Hepatocyte (in vitro differentiated cells): ENCODE data around the gene C11orf42. TPM values are rescaled to one million over a fixed set of nuclear protein-coding genes. Genes with fewer than 3 reads are reported as not detected.
A peak's percentile ranks its signal among the peaks of the same experiment; 100 is the strongest.

Experiments
- DNase-seq: peaks from one replicate; pipeline ENCODE4 v3.0.0-alpha.2; 2016; ENCODE audit warnings: low spot score
- H2AFZ ChIP-seq: fragments of 200-600 bp; sonication (generic); 2 replicates; pipeline ENCODE4 v1.6.0; 2016; ENCODE audit warnings: antibody characterized with exemption, mild to moderate bottlenecking
- H3K27ac ChIP-seq: fragments of 200-600 bp; sonication (generic); 2 replicates; pipeline ENCODE4 v1.5.1; 2016; ENCODE audit warnings: mild to moderate bottlenecking
- H3K27me3 ChIP-seq: fragments of 200-600 bp; sonication (generic); 2 replicates; pipeline ENCODE4 v1.6.1; 2016
- H3K36me3 ChIP-seq: fragments of 200-600 bp; sonication (generic); replicated peaks from 2 replicates; pipeline ENCODE4 v1.5.1; 2016; ENCODE audit warnings: low read depth; ENCODE audit not compliant: insufficient read depth
- H3K4me1 ChIP-seq: fragments of 200-600 bp; sonication (generic); 2 replicates; pipeline ENCODE4 v1.5.1; 2016; ENCODE audit warnings: mild to moderate bottlenecking, moderate library complexity; ENCODE audit not compliant: insufficient read depth
- H3K4me2 ChIP-seq: fragments of 200-600 bp; sonication (generic); 2 replicates; pipeline ENCODE4 v1.6.0; 2016
- H3K4me3 ChIP-seq: fragments of 200-600 bp; sonication (generic); 2 replicates; pipeline ENCODE4 v1.5.1; 2016; ENCODE audit warnings: mild to moderate bottlenecking
- H3K79me2 ChIP-seq: fragments of 200-600 bp; sonication (generic); 2 replicates; pipeline ENCODE4 v1.6.0; 2017; ENCODE audit warnings: mild to moderate bottlenecking
- H3K9me2 ChIP-seq: fragments of 200-600 bp; sonication (generic); replicated peaks from 2 replicates; pipeline ENCODE4 v1.6.0; 2017; ENCODE audit warnings: mild to moderate bottlenecking; ENCODE audit not compliant: insufficient read depth
- H3K9me3 ChIP-seq: fragments of 200-600 bp; sonication (generic); 2 replicates; pipeline ENCODE4 v1.5.1; 2016; ENCODE audit warnings: low read depth, mild to moderate bottlenecking
- H4K20me1 ChIP-seq: fragments of 200-600 bp; sonication (generic); 2 replicates; pipeline ENCODE4 v1.6.0; 2016; ENCODE audit warnings: mild to moderate bottlenecking; ENCODE audit not compliant: insufficient read depth, poor library complexity, severe bottlenecking
- EZH2 ChIP-seq: fragments of 200-600 bp; sonication (generic); IDR thresholded peaks from 2 replicates; pipeline ENCODE4 v1.6.1; 2016; ENCODE audit warnings: antibody characterized with exemption, mild to moderate bottlenecking, borderline replicate concordance
- EZH2phosphoT487 ChIP-seq: fragments of 200-600 bp; sonication (generic); IDR thresholded peaks from one replicate; pipeline ENCODE4 v1.6.1; 2018; ENCODE audit warnings: antibody characterized with exemption, mild to moderate bottlenecking, low read depth, moderate library complexity; ENCODE audit not compliant: unreplicated experiment, severe bottlenecking
- WGBS: methylation state at CpG from one replicate; pipeline ENCODE4 v1.1.6; 2016; ENCODE audit warnings: low lambda C conversion rate; ENCODE audit errors: missing lambda C conversion rate; 5-methylcytosine and 5-hydroxymethylcytosine counted together
- polyA plus RNA-seq: library from polyadenylated mRNA; unstranded; fragments of >200 nt; fragmentation: Nextera tagmentation; extraction: Ambion mirVana; gene quantifications from 2 replicates; pipeline ENCODE4 v1.2.1, GENCODE V29; 2016
- total RNA-seq: library from RNA; depleted of rRNA; stranded (reverse); fragments of >200 nt; gene quantifications from 2 replicates; pipeline ENCODE4 v1.2.3, GENCODE V29; 2014
- TF ChIP-seq, protein P1 (sequence below): fragments of 200-600 bp; sonication (generic); IDR thresholded peaks from 2 replicates; pipeline ENCODE4 v1.5.1; 2016; ENCODE audit warnings: antibody characterized with exemption, mild to moderate bottlenecking; ENCODE audit not compliant: poor library complexity

Gene C11orf42
- total and polyA plus RNA-seq, 2 experiments from 2014 or later, result not detected

DNA sequence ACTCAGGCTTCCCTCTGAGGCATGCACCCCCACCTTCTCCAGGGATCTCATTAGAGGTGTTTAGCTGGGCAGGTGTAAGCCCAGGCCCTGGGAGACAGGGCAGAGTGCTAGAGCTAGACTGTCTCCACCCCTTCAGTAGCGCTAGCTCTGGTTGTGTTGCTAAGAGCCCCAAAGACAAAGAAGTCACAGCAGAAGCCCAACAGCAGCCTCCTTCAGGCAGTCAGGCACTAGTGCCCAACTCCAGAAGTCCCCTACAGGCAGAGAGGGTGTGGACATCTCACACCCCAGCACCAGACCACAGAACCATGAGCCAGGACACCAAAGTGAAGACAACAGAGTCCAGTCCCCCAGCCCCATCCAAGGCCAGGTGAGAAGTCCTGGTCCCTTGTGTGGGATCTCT, 33.5 kb downstream of the C11orf42 start, which contains the start of gene CNGA4:
Gene CNGA4, plus strand, starts transcription at position 188 of the 400 bp plus-strand sequence. Its CDS starts 118 bp downstream, at position 306.
- Histone ChIP-seq H3K9me2 (no peaks in the 10 kb centered on the region), H3K4me2 (no peak within 1 kb of the TSS), H3K27ac (peak within 1 kb of the TSS; percentile 43), H2AFZ (no peak within 1 kb of the TSS), H3K9me3 (no peaks in the 10 kb centered on the region), H3K4me3 (no peak within 1 kb of the TSS), H3K36me3 (no peaks in the 10 kb centered on the region), H4K20me1 (no peaks in the 10 kb centered on the region), H3K27me3 (no peaks in the 10 kb centered on the region), H3K79me2 (peaks cover 3% of the 10 kb centered on the region), H3K4me1 (no peaks in the 10 kb centered on the region)
- peak; percentile 34 for DNase-seq
- TF ChIP-seq, protein P1, sequence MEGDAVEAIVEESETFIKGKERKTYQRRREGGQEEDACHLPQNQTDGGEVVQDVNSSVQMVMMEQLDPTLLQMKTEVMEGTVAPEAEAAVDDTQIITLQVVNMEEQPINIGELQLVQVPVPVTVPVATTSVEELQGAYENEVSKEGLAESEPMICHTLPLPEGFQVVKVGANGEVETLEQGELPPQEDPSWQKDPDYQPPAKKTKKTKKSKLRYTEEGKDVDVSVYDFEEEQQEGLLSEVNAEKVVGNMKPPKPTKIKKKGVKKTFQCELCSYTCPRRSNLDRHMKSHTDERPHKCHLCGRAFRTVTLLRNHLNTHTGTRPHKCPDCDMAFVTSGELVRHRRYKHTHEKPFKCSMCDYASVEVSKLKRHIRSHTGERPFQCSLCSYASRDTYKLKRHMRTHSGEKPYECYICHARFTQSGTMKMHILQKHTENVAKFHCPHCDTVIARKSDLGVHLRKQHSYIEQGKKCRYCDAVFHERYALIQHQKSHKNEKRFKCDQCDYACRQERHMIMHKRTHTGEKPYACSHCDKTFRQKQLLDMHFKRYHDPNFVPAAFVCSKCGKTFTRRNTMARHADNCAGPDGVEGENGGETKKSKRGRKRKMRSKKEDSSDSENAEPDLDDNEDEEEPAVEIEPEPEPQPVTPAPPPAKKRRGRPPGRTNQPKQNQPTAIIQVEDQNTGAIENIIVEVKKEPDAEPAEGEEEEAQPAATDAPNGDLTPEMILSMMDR, result no peak
- TF ChIP-seq EZH2phosphoT487, result no peak
- no peak for TF ChIP-seq EZH2
- WGBS, result 54% methylated on average over 1 of the region's 1 CpG

DNA sequence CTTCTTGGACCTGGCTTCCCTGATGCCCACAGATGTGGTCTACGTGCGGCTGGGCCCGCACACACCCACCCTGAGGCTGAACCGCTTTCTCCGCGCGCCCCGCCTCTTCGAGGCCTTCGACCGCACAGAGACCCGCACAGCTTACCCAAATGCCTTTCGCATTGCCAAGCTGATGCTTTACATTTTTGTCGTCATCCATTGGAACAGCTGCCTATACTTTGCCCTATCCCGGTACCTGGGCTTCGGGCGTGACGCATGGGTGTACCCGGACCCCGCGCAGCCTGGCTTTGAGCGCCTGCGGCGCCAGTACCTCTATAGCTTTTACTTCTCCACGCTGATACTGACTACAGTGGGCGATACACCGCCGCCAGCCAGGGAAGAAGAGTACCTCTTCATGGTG, 34.8 kb downstream of the C11orf42 start:
- Histone ChIP-seq H4K20me1 (no peaks in the 10 kb centered on the region), H3K36me3 (no peaks in the 10 kb centered on the region), H3K9me2 (no peaks in the 10 kb centered on the region), H3K79me2 (no peaks in the 10 kb centered on the region), H3K4me3 (no peak overlapping the region), H3K4me2 (no peak overlapping the region), H3K4me1 (no peaks in the 10 kb centered on the region), H3K9me3 (no peaks in the 10 kb centered on the region), H3K27me3 (no peaks in the 10 kb centered on the region), H2AFZ (no peak overlapping the region), H3K27ac (no peak overlapping the region)
- 95% methylated on average over 28 of the region's 28 CpGs for WGBS
- TF ChIP-seq EZH2phosphoT487, result no peak
- TF ChIP-seq EZH2, result no peak
- TF ChIP-seq, protein P1, result no peak
- DNase-seq, result no peak

DNA sequence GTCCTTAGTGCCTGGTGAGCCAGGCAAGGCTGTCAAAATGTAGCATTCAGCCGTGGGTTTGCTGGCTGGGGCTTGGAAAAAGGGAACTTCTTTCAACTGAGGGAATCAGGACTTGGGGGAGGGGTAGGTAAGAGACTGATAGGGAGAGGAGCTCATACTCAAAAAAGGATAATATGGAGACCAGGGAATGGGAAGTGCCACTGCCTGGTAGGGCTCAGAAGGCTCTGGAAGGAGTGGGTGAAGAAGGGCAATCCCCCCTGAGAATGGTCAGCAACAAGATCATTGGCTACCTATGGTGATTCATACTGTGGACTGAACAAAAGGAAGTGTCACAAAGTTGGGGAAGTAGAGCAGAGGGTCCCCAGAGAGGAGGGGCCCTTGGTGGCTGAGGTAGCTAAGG, 35.4 kb downstream of the C11orf42 start:
- no peaks in the 10 kb centered on the region for H3K4me1 ChIP-seq
- H3K79me2 ChIP-seq, result no peaks in the 10 kb centered on the region
- H4K20me1 ChIP-seq, result no peaks in the 10 kb centered on the region
- DNase-seq, result no peak
- no peaks in the 10 kb centered on the region for H3K36me3 ChIP-seq
- no peaks in the 10 kb centered on the region for H3K9me2 ChIP-seq
- H3K9me3 ChIP-seq, result no peaks in the 10 kb centered on the region
- TF ChIP-seq EZH2phosphoT487, result no peak
- TF ChIP-seq EZH2, result no peak
- TF ChIP-seq, protein P1, result no peak
- H3K27ac ChIP-seq, result no peak overlapping the region
- no peak overlapping the region for H2AFZ ChIP-seq
- 69% methylated on average over 1 of the region's 1 CpG for WGBS
- no peaks in the 10 kb centered on the region for H3K27me3 ChIP-seq
- H3K4me2 ChIP-seq, result no peak overlapping the region
- no peak overlapping the region for H3K4me3 ChIP-seq

DNA sequence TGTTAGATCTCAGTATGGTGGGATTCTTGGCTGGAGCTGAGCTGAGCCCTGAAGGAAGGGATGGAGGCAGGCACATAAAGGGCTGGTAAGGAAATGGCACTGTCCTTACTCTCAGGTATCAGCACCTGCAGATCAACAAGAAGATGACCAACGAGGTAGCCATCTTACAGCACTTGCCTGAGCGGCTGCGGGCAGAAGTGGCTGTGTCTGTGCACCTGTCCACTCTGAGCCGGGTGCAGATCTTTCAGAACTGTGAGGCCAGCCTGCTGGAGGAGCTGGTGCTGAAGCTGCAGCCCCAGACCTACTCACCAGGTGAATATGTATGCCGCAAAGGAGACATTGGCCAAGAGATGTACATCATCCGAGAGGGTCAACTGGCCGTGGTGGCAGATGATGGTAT, 36.0 kb downstream of the C11orf42 start:
- no peaks in the 10 kb centered on the region for H4K20me1 ChIP-seq
- DNase-seq, result no peak
- no peak overlapping the region for H3K4me3 ChIP-seq
- no peak overlapping the region for H3K4me2 ChIP-seq
- no peak overlapping the region for H3K27ac ChIP-seq
- 94% methylated on average over 7 of the region's 7 CpGs for WGBS
- H3K36me3 ChIP-seq, result no peaks in the 10 kb centered on the region
- no peaks in the 10 kb centered on the region for H3K79me2 ChIP-seq
- H3K4me1 ChIP-seq, result no peaks in the 10 kb centered on the region
- TF ChIP-seq EZH2, result no peak
- TF ChIP-seq, protein P1, result no peak
- TF ChIP-seq EZH2phosphoT487, result no peak
- H3K27me3 ChIP-seq, result no peaks in the 10 kb centered on the region
- H3K9me2 ChIP-seq, result no peaks in the 10 kb centered on the region
- no peak overlapping the region for H2AFZ ChIP-seq
- H3K9me3 ChIP-seq, result no peaks in the 10 kb centered on the region
